Erythroblast (primary cell): ENCODE results near the gene PARD3.

Experiments
- GATA1 ChIP-seq: IDR thresholded peaks from 2 replicates; pipeline ENCODE4 v1.6.1; 2011; ENCODE audit warnings: low read depth, mild to moderate bottlenecking, control low read depth, low read length, moderate library complexity
- POLR2A ChIP-seq: IDR thresholded peaks from 2 replicates; pipeline ENCODE4 v1.6.1; 2011; ENCODE audit warnings: mild to moderate bottlenecking, low read length

DNA sequence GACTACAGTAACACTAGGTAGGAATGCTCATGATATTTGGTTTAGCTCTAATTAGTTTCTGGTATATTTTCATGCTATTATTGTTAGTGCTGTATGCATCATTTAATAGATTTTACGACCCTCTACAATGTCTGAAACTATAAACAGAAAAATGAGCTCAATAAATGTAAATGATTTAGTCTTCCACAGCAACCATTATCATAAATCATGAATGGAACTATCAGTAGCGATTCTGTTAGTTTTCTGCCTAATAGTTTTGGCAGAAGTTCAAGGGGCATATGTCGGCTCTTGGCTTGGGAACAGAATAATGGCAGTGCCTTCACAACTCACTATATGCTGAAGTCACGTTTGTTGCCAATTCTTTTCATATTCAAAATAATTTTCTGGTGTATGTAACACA is 494.8 kb downstream of the PARD3 start:
- TF ChIP-seq POLR2A (no peak), GATA1 (no peak)
